B cell (primary cell): ENCODE data around the gene MAP4K4. TPM values are rescaled to one million over a fixed set of nuclear protein-coding genes. Genes with fewer than 3 reads are reported as not detected.

Experiments
- ATAC-seq: fragments of 200-7000 bp; cut with Tn5 transposase; one replicate; pipeline ENCODE4 v1.10.0; 2021; ENCODE audit warnings: low read depth, mild to moderate bottlenecking, moderate number of reproducible peaks, moderate library complexity
- CTCF ChIA-PET: fragments of 350-600 bp; sonication (Branson Sonifier 250); formaldehyde crosslinking; loops from one replicate; lab custom pipeline; 2021; ENCODE audit warnings: antibody characterized with exemption, inconsistent platforms; lab: Charles Lee
- POLR2A ChIA-PET: fragments of 350-600 bp; sonication (Branson Sonifier 250); formaldehyde crosslinking; loops from one replicate; lab custom pipeline; 2021; ENCODE audit warnings: antibody characterized with exemption; lab: Charles Lee
- DNase-seq: peaks from one replicate; pipeline ENCODE4 v3.0.0; 2013
- H2AFZ ChIP-seq: 2 replicates; pipeline ENCODE4 v1.6.1; 2012; ENCODE audit warnings: mild to moderate bottlenecking, low read depth, low read length; ENCODE audit not compliant: insufficient read depth, poor library complexity, severe bottlenecking
- H3K27ac ChIP-seq, 2 donors: 1 replicate in 1 of 2; 2 replicates in 1 of 2; pipeline ENCODE4 v1.5.1; 2012 to 2013; ENCODE audit warnings: low read length in 2 of 2, mild to moderate bottlenecking in 2 of 2, moderate library complexity in 1 of 2
- H3K27me3 ChIP-seq, 4 experiments: fragments of 200-600 bp in 1 of 4; sonication (generic) in 1 of 4; replicated peaks in 1 of 4; 1 replicate in 2 of 4; 2 replicates in 2 of 4; pipeline versions ENCODE4 v1.6.1 to v1.7.0; 2013 to 2016; ENCODE audit warnings: low read length in 3 of 4, mild to moderate bottlenecking in 2 of 4, mixed read lengths in 1 of 4, moderate library complexity in 1 of 4; ENCODE audit not compliant: insufficient read depth in 4 of 4, control insufficient read depth in 3 of 4; ENCODE audit errors: control extremely low read depth in 1 of 4
- H3K36me3 ChIP-seq, 2 experiments: replicated peaks in 1 of 2; 1 replicate in 1 of 2; 2 replicates in 1 of 2; pipeline versions ENCODE4 v1.6.1 to v1.7.1; 2013; ENCODE audit warnings: low read length in 1 of 2; ENCODE audit not compliant: insufficient read depth in 2 of 2, control insufficient read depth in 1 of 2; ENCODE audit errors: control extremely low read depth in 1 of 2, extremely low read depth in 1 of 2
- H3K4me1 ChIP-seq, 2 donors: fragments of 200-600 bp in 1 of 2; sonication (generic) in 1 of 2; 1 replicate in 1 of 2; 2 replicates in 1 of 2; pipeline versions ENCODE4 v1.5.1 to v1.6.1; 2013 to 2017; ENCODE audit warnings: low read length in 2 of 2; ENCODE audit not compliant: control insufficient read depth in 2 of 2, insufficient read depth in 2 of 2
- H3K4me2 ChIP-seq: replicated peaks from 2 replicates; pipeline ENCODE3; 2012; ENCODE audit warnings: mild to moderate bottlenecking, low read depth, low read length; ENCODE audit not compliant: poor library complexity, severe bottlenecking
- H3K4me3 ChIP-seq, 5 experiments: fragments of 200-600 bp in 1 of 5; sonication (generic) in 1 of 5; 1 replicate in 3 of 5; 2 replicates in 2 of 5; pipeline versions ENCODE4 v1.5.1 to v1.7.0; 2011 to 2016; ENCODE audit warnings: low read length in 4 of 5, mild to moderate bottlenecking in 4 of 5, low read depth in 2 of 5, control low read depth in 1 of 5, moderate library complexity in 1 of 5; ENCODE audit not compliant: insufficient read depth in 1 of 5; ENCODE audit errors: control extremely low read depth in 1 of 5, extremely low read depth in 1 of 5
- H3K79me2 ChIP-seq: fragments of 200-600 bp; sonication (generic); one replicate; pipeline ENCODE4 v1.6.0; 2016; ENCODE audit warnings: low read length; ENCODE audit not compliant: control insufficient read depth, insufficient read depth
- H3K9ac ChIP-seq: fragments of 200-600 bp; sonication (generic); 2 replicates; pipeline ENCODE4 v1.6.1; 2017; ENCODE audit warnings: mild to moderate bottlenecking, low read length, moderate library complexity
- H3K9me3 ChIP-seq, 3 donors: one replicate each; pipeline versions ENCODE4 v1.6.1 to v1.7.1; 2013; ENCODE audit warnings: low read length in 2 of 3; ENCODE audit not compliant: control insufficient read depth in 2 of 3, insufficient read depth in 1 of 3; ENCODE audit errors: control extremely low read depth in 1 of 3
- H4K20me1 ChIP-seq: 2 replicates; pipeline ENCODE4 v1.6.0; 2012; ENCODE audit warnings: mild to moderate bottlenecking, low read length; ENCODE audit not compliant: insufficient read depth, control insufficient read depth, poor library complexity, severe bottlenecking
- H3K27ac Mint-ChIP-seq: one replicate; pipeline ENCODE4 v1.8.0; 2021; ENCODE audit warnings: mixed read lengths
- H3K27me3 Mint-ChIP-seq: one replicate; pipeline ENCODE4 v1.8.0; 2021; ENCODE audit warnings: mixed read lengths
- H3K4me1 Mint-ChIP-seq: one replicate; pipeline ENCODE4 v1.8.0; 2021; ENCODE audit warnings: mixed read lengths
- H3K4me3 Mint-ChIP-seq: one replicate; pipeline ENCODE4 v1.8.0; 2021; ENCODE audit warnings: mixed read lengths
- H3K9me3 Mint-ChIP-seq: one replicate; pipeline ENCODE4 v1.8.0; 2022; ENCODE audit warnings: mixed read lengths; ENCODE audit not compliant: insufficient read depth
- CTCF ChIP-seq: fragments of 200-600 bp; IDR thresholded peaks from one replicate; pipeline ENCODE4 v1.8.0; 2022; ENCODE audit warnings: antibody characterized with exemption, mild to moderate bottlenecking
- EZH2 ChIP-seq: IDR thresholded peaks from 2 replicates; pipeline ENCODE4 v1.6.1; 2012; ENCODE audit warnings: borderline replicate concordance, low read depth, mild to moderate bottlenecking, moderate library complexity, low read length; ENCODE audit not compliant: insufficient read depth, poor library complexity, severe bottlenecking
- WGBS: methylation state at CpG from one replicate; pipeline ENCODE4 v1.1.5; 2013; ENCODE audit warnings: missing lambda C conversion rate; ENCODE audit not compliant: insufficient coverage; 5-methylcytosine and 5-hydroxymethylcytosine counted together
- intact Hi-C: fragments of 100-400 bp; cut with micrococcal nuclease; formaldehyde crosslinking; loops from one replicate; pipeline ENCODE4 v1.10.0; 2022
- polyA plus RNA-seq: library from polyadenylated mRNA; depleted of rRNA; stranded (reverse); fragments of >200 nt; gene quantifications from 2 replicates; pipeline ENCODE4 v1.2.3, GENCODE V29; 2012
- total RNA-seq, 2 donors: library from RNA; stranded (reverse); fragments of 120-200 nt in 1 of 2; gene quantifications; 1 replicate in 1 of 2; 2 replicates in 1 of 2; pipeline versions ENCODE4 v1.2.3 to v1.2.4, GENCODE V29; 2013 to 2022

Gene MAP4K4
- total and polyA plus RNA-seq, 2 donors (not counting 1 experiment from before 2014, with no cell fraction given), result 54.8 to 280 TPM

GRCh38 chr2:101827246-101827645, 129.7 kb downstream of the MAP4K4 start:
- Histone ChIP-seq H3K4me1 (peaks cover 31 to 32% of the 10 kb centered on the region in 2 donors), H2AFZ (no peak overlapping the region), H3K27me3 (no peaks in the 10 kb centered on the region), H3K79me2 (peaks cover 59% of the 10 kb centered on the region), H3K9ac (no peak overlapping the region), H3K27ac (peak overlapping the region in 1 of 2 donors; percentile 43), H3K36me3 (peaks cover 18 to 66% of the 10 kb centered on the region in 2 experiments), H3K4me3 (no peak overlapping the region), H3K4me2 (peak overlapping the region; percentile 21), H4K20me1 (peaks cover 69% of the 10 kb centered on the region), H3K9me3 (no peaks in the 10 kb centered on the region)
- POLR2A ChIA-PET, result no interaction called here
- H3K27me3 Mint-ChIP-seq, result no peaks in the 10 kb centered on the region
- H3K27ac Mint-ChIP-seq, result peak overlapping the region; percentile 66
- H3K4me1 Mint-ChIP-seq, result peaks cover 69% of the 10 kb centered on the region
- no peaks in the 10 kb centered on the region for H3K9me3 Mint-ChIP-seq
- no CpG with 5 or more reads among the region's 2 CpGs for WGBS
- intact Hi-C loops, result no loop called here
- no peak for ATAC-seq
- no peak overlapping the region for H3K4me3 Mint-ChIP-seq
- CTCF ChIA-PET, result interaction anchor here (1.4 to 17.4 kb wide), 5 partner anchors 104 to 485 kb away, joined by 3 to 288 read pairs (median 4); partner anchors contain the start of gene MAP4K4
- TF ChIP-seq CTCF (no peak), EZH2 (no peak)
- no peak for DNase-seq

DNA sequence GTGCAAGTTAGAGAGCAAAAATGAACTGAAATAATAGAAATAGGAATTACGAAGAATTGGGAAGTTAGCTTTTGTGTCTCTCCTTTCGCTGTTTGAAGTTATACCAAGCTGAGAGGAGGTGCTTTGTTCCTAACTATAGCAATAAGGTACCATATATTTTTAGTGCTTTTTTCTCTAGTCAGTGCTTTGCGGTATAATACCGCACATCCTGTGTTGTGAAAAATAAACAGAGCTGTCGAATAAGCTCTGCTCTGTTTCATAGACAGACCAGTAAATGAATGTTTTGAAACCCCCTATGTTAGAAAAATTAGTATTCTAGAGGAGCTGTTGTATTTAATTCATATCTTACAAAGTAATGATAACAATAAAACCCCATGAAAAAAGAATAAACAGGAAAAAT, 130.8 kb downstream of the MAP4K4 start:
- H3K4me2 ChIP-seq, result no peak overlapping the region

More for the DNA sequence above, 130.8 kb downstream of the MAP4K4 start:
- Histone ChIP-seq H3K27ac (peak overlapping the region in 1 of 2 donors; percentile 22), H3K4me3 (no peak overlapping the region), H3K79me2 (peaks cover 55% of the 10 kb centered on the region), H2AFZ (no peak overlapping the region), H3K9ac (no peak overlapping the region), H3K36me3 (peaks cover 21 to 75% of the 10 kb centered on the region in 2 experiments), H3K27me3 (no peaks in the 10 kb centered on the region), H3K4me1 (peaks cover 23 to 27% of the 10 kb centered on the region in 2 donors), H4K20me1 (peaks cover 62% of the 10 kb centered on the region), H3K9me3 (no peaks in the 10 kb centered on the region)
- Mint-ChIP-seq H3K27ac (peak overlapping the region; percentile 47), H3K4me1 (peaks cover 61% of the 10 kb centered on the region), H3K27me3 (no peaks in the 10 kb centered on the region), H3K9me3 (no peaks in the 10 kb centered on the region), H3K4me3 (no peak overlapping the region)
- CTCF ChIA-PET, result interaction anchor here (0.6 to 17.4 kb wide), 13 partner anchors 12 to 486 kb away, joined by 3 to 288 read pairs (median 3); partner anchors contain the start of gene MAP4K4
- WGBS, result no CpG with 5 or more reads among the region's 5 CpGs
- intact Hi-C loops, result no loop called here
- TF ChIP-seq EZH2 (no peak), CTCF (no peak)
- ATAC-seq, result no peak
- no peak for DNase-seq
- POLR2A ChIA-PET, result no interaction called here
